Measurements from ENCODE around the gene RPTOR.

The RPTOR gene

DNA sequence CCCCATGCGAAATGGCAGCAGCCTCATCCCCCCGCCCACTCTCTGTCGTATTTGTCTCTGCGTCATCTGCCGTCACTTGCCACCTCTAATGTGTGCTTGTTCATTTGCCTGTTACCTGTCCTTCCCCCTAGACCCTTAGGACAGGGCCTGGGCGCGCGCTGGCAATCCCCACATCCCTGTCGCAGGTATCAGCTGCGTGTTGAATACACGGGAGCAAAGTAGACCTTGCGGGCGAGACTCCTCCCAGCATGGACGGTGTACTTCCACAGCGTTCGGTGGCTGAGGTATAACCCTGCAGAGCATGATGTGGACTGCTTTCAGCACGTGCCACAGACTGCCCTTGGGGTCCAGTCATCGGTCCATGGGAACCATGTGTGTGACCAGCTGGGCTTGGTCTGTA is 276.9 kb downstream of the RPTOR start:
- ChIA-PET POLR2A (no interaction called here), CTCF (no interaction called here)
- no peak overlapping the region for H3K4me3 ChIP-seq (ENCODE audit: low read depth, low read length)
- DNase-seq (ENCODE audit: low read depth, low spot score) = no peak
- TF ChIP-seq, protein P1, sequence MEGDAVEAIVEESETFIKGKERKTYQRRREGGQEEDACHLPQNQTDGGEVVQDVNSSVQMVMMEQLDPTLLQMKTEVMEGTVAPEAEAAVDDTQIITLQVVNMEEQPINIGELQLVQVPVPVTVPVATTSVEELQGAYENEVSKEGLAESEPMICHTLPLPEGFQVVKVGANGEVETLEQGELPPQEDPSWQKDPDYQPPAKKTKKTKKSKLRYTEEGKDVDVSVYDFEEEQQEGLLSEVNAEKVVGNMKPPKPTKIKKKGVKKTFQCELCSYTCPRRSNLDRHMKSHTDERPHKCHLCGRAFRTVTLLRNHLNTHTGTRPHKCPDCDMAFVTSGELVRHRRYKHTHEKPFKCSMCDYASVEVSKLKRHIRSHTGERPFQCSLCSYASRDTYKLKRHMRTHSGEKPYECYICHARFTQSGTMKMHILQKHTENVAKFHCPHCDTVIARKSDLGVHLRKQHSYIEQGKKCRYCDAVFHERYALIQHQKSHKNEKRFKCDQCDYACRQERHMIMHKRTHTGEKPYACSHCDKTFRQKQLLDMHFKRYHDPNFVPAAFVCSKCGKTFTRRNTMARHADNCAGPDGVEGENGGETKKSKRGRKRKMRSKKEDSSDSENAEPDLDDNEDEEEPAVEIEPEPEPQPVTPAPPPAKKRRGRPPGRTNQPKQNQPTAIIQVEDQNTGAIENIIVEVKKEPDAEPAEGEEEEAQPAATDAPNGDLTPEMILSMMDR (IDR thresholded peaks at IDR 0.05; ENCODE audit: insufficient read depth, low read length, missing control alignments) = no peak

DNA sequence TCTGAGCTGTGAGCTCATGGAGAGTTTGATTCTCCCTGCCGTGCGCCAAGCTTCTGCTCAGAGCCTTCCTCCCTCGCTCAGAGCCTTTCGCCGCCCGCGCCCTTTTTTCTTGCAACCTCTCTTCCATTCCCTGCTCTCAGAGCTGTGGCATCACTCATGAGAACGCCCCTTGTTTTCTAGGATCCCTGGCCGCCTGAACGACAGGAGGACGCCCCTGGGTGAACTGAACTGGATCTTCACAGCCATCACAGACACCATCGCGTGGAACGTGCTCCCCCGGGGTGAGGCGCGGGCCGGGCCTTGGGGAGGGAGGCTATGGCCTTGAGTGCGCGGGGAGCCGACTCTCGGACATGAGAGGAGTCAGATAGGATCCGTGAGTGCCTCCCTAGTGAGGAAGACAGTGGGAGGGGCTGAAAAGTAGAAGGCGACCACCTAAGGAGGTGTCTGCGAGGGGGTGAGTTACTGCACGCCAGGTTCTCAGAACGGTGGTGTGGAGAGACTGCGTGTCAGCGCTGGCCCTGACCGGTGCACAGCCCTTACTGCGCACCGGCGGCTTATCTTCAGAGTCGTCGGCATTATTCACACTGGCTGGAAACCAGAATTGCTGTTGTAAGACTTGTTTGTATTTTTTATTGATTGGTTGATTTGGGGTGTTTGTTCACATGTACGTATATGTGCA is 277.5 kb downstream of the RPTOR start:
- H3K4me3 ChIP-seq (ENCODE audit: low read depth, low read length) = no peak overlapping the region
- ChIA-PET CTCF (no interaction called here), POLR2A (no interaction called here)
- TF ChIP-seq, protein P1 (IDR thresholded peaks at IDR 0.05; ENCODE audit: insufficient read depth, low read length, missing control alignments) = no peak
- no peak for DNase-seq (ENCODE audit: low read depth, low spot score)

DNA sequence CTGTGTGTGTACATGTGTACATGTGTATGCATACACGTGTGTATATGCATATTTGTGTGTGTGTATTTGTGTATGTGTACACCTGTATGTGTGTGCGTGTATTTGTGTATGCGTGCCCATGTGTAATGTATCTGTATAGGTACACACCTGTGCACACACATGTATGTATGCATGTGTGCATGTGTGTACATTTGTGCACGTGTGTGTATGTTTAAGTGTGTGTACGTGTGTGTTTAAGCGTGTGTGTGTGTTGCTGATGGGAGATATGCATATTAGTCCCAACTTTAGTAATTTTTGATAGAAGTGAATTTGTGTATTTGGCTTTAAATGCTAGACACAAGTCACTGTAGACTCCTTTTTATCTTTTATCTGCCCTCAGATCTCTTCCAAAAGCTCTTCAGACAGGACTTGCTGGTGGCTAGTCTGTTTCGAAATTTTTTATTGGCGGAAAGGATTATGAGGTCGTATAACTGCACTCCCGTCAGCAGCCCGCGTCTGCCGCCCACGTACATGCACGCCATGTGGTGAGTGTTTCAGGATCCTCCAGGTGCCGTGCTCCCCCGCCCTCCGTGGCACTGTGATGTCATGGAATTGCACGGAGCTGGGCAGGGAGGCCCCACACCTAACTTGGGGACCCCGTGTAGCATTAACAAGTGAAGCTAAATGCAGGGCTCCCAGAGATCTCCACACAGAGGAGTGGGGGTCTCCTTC is 278.2 kb downstream of the RPTOR start:
- no peak overlapping the region for H3K4me3 ChIP-seq (ENCODE audit: low read depth, low read length)
- CTCF ChIA-PET = no interaction called here
- POLR2A ChIA-PET = no interaction called here
- TF ChIP-seq, protein P1 (IDR thresholded peaks at IDR 0.05; ENCODE audit: insufficient read depth, low read length, missing control alignments) = no peak
- no peak for DNase-seq (ENCODE audit: low read depth, low spot score)

GRCh38 chr17:80824549-80825470 is 280.2 kb downstream of the RPTOR start:
- POLR2A ChIA-PET = interaction anchor here (0.7 kb wide), 1 partner anchor 69 kb away, joined by 3 read pairs; no protein-coding TSS in a partner anchor
- H3K4me3 ChIP-seq (ENCODE audit: low read depth, low read length) = no peak overlapping the region
- CTCF ChIA-PET = interaction anchor here (1.0 kb wide), 1 partner anchor 113 kb away, joined by 3 read pairs; no protein-coding TSS in a partner anchor

GRCh38 chr17:80825471-80826345 is 281.1 kb downstream of the RPTOR start:
- TF ChIP-seq, protein P1 (IDR thresholded peaks at IDR 0.05; ENCODE audit: insufficient read depth, low read length, missing control alignments) = no peak
- ChIA-PET CTCF (interaction anchor here (1.0 to 2.8 kb wide), 2 partner anchors 10 to 34 kb away, joined by 3 to 10 read pairs; no protein-coding TSS in a partner anchor), POLR2A (no interaction called here)
- no peak for DNase-seq (ENCODE audit: low read depth, low spot score)
- no peak overlapping the region for H3K4me3 ChIP-seq (ENCODE audit: low read depth, low read length)

More at GRCh38 chr17:80824549-80825470, 280.2 kb downstream of the RPTOR start:
- DNase-seq (ENCODE audit: low read depth, low spot score) = no peak
- TF ChIP-seq, protein P1 (IDR thresholded peaks at IDR 0.05; ENCODE audit: insufficient read depth, low read length, missing control alignments) = no peak
